ENCODE data around the gene RASA2.

GRCh38 chr3:141528800-141529199 is 42.0 kb downstream of the RASA2 start:
- TF ChIP-seq ZNF217 (CRISPR knock-in tag; IDR thresholded peaks at IDR 0.05) (no peak), EZH2 (IDR thresholded peaks at IDR 0.05; ENCODE audit: borderline replicate concordance, low read depth, low read length) (no peak), TRIM24 (IDR thresholded peaks at IDR 0.05) (no peak), ATF1 (CRISPR knock-in tag; IDR thresholded peaks at IDR 0.05) (no peak), ATF1 (tag; IDR thresholded peaks at IDR 0.05) (no peak), RAD51 (IDR thresholded peaks at IDR 0.05; ENCODE audit: borderline replicate concordance, low read depth) (no peak), MTF1 (CRISPR knock-in tag; IDR thresholded peaks at IDR 0.05; ENCODE audit: borderline replicate concordance) (no peak)
- TF ChIP-seq, protein P1, sequence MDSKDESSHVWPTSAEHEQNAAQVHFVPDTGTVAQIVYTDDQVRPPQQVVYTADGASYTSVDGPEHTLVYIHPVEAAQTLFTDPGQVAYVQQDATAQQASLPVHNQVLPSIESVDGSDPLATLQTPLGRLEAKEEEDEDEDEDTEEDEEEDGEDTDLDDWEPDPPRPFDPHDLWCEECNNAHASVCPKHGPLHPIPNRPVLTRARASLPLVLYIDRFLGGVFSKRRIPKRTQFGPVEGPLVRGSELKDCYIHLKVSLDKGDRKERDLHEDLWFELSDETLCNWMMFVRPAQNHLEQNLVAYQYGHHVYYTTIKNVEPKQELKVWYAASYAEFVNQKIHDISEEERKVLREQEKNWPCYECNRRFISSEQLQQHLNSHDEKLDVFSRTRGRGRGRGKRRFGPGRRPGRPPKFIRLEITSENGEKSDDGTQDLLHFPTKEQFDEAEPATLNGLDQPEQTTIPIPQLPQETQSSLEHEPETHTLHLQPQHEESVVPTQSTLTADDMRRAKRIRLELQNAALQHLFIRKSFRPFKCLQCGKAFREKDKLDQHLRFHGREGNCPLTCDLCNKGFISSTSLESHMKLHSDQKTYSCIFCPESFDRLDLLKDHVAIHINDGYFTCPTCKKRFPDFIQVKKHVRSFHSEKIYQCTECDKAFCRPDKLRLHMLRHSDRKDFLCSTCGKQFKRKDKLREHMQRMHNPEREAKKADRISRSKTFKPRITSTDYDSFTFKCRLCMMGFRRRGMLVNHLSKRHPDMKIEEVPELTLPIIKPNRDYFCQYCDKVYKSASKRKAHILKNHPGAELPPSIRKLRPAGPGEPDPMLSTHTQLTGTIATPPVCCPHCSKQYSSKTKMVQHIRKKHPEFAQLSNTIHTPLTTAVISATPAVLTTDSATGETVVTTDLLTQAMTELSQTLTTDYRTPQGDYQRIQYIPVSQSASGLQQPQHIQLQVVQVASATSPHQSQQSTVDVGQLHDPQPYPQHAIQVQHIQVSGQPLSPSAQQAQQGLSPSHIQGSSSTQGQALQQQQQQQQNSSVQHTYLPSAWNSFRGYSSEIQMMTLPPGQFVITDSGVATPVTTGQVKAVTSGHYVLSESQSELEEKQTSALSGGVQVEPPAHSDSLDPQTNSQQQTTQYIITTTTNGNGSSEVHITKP (IDR thresholded peaks at IDR 0.05; ENCODE audit: partially characterized antibody), result no peak

All from K562 (cell line).